CD14-positive monocyte (primary cell): ENCODE results near the gene TSPEAR. TPM values are rescaled to one million over a fixed set of nuclear protein-coding genes. Genes with fewer than 3 reads are reported as not detected.

ENCODE experiments used
- DNase-seq, 3 donors: peaks; one replicate each; pipeline ENCODE4 v3.0.0-alpha.2; 2011 to 2022
- H2AFZ ChIP-seq: 2 replicates; pipeline ENCODE4 v1.6.0; 2012; ENCODE audit warnings: mild to moderate bottlenecking, low read depth, low read length, inconsistent platforms; ENCODE audit not compliant: insufficient read depth, poor library complexity, severe bottlenecking
- H3K27ac ChIP-seq, 2 donors: 1 replicate in 1 of 2; 2 replicates in 1 of 2; pipeline ENCODE4 v1.5.1; 2012 to 2013; ENCODE audit warnings: low read length in 2 of 2, control low read depth in 1 of 2, inconsistent platforms in 1 of 2, low read depth in 1 of 2, mild to moderate bottlenecking in 1 of 2
- H3K27me3 ChIP-seq, 2 donors: one replicate each; pipeline versions ENCODE4 v1.6.0 to v1.6.1; 2011 to 2013; ENCODE audit warnings: low read length in 2 of 2; ENCODE audit not compliant: control insufficient read depth in 2 of 2, insufficient read depth in 2 of 2
- H3K36me3 ChIP-seq, 2 donors: replicated peaks in 1 of 2; 1 replicate in 1 of 2; 2 replicates in 1 of 2; pipeline versions ENCODE4 v1.5.1 to v1.6.1; 2012 to 2013; ENCODE audit warnings: low read length in 2 of 2, control low read depth in 1 of 2, inconsistent platforms in 1 of 2, mild to moderate bottlenecking in 1 of 2; ENCODE audit not compliant: insufficient read depth in 2 of 2, control insufficient read depth in 1 of 2
- H3K4me1 ChIP-seq, 2 donors: 1 replicate in 1 of 2; 2 replicates in 1 of 2; pipeline versions ENCODE4 v1.5.1 to v1.6.1; 2012 to 2013; ENCODE audit warnings: low read length in 2 of 2, control low read depth in 1 of 2, inconsistent platforms in 1 of 2, mild to moderate bottlenecking in 1 of 2, moderate library complexity in 1 of 2; ENCODE audit not compliant: insufficient read depth in 2 of 2, control insufficient read depth in 1 of 2
- H3K4me2 ChIP-seq: replicated peaks from 2 replicates; pipeline ENCODE3; 2012; ENCODE audit warnings: low read length, moderate library complexity, mild to moderate bottlenecking; ENCODE audit not compliant: poor library complexity, severe bottlenecking; ENCODE audit errors: extremely low read depth
- H3K4me3 ChIP-seq, 3 experiments: fragments of 200-600 bp in 1 of 3; sonication (generic) in 1 of 3; replicated peaks in 1 of 3; 1 replicate in 2 of 3; 2 replicates in 1 of 3; pipeline ENCODE4 v1.5.1; 2011 to 2013; ENCODE audit warnings: low read length in 3 of 3, mild to moderate bottlenecking in 3 of 3, control low read depth in 2 of 3, low read depth in 2 of 3, inconsistent platforms in 1 of 3, moderate library complexity in 1 of 3
- H3K79me2 ChIP-seq: 2 replicates; pipeline ENCODE4 v1.6.0; 2012; ENCODE audit warnings: mild to moderate bottlenecking, control low read depth, inconsistent platforms, low read length, moderate library complexity; ENCODE audit not compliant: insufficient read depth
- H3K9ac ChIP-seq: 2 replicates; pipeline ENCODE4 v1.6.0; 2017; ENCODE audit warnings: low read length, mild to moderate bottlenecking; ENCODE audit not compliant: insufficient read depth, poor library complexity, severe bottlenecking
- H3K9me3 ChIP-seq, 2 donors: replicated peaks in 1 of 2; 1 replicate in 1 of 2; 2 replicates in 1 of 2; pipeline versions ENCODE4 v1.5.1 to v1.6.1; 2012 to 2013; ENCODE audit warnings: low read length in 2 of 2, control low read depth in 1 of 2; ENCODE audit not compliant: control insufficient read depth in 1 of 2, insufficient read depth in 1 of 2
- H4K20me1 ChIP-seq: 2 replicates; pipeline ENCODE4 v1.6.0; 2012; ENCODE audit warnings: mild to moderate bottlenecking, low read length, control low read depth, moderate library complexity; ENCODE audit not compliant: insufficient read depth
- H3K27ac Mint-ChIP-seq, 7 donors: one replicate each; pipeline ENCODE4 v1.8.0; 2020; ENCODE audit warnings: mild to moderate bottlenecking in 7 of 7, mixed read lengths in 7 of 7, moderate library complexity in 6 of 7, inconsistent platforms in 2 of 7
- H3K27me3 Mint-ChIP-seq, 3 donors: one replicate each; pipeline ENCODE4 v1.8.0; 2021 to 2022; ENCODE audit warnings: low read depth in 3 of 3, mild to moderate bottlenecking in 3 of 3, mixed read lengths in 3 of 3, moderate library complexity in 3 of 3, inconsistent platforms in 1 of 3
- H3K36me3 Mint-ChIP-seq, 2 donors: one replicate each; pipeline ENCODE4 v1.8.0; 2020; ENCODE audit warnings: mixed read lengths in 2 of 2, inconsistent platforms in 1 of 2, mild to moderate bottlenecking in 1 of 2
- H3K4me1 Mint-ChIP-seq: one replicate; pipeline ENCODE4 v1.8.0; 2020; ENCODE audit warnings: mild to moderate bottlenecking, mixed read lengths
- H3K4me3 Mint-ChIP-seq, 2 donors: one replicate each; pipeline ENCODE4 v1.8.0; 2020; ENCODE audit warnings: mild to moderate bottlenecking in 2 of 2, mixed read lengths in 2 of 2, moderate library complexity in 1 of 2
- H3K9me3 Mint-ChIP-seq, 7 donors: one replicate each; pipeline ENCODE4 v1.8.0; 2020 to 2022; ENCODE audit warnings: mixed read lengths in 7 of 7, mild to moderate bottlenecking in 6 of 7, moderate library complexity in 6 of 7, inconsistent platforms in 2 of 7
- CTCF ChIP-seq: fragments of 200-600 bp; IDR thresholded peaks from one replicate; pipeline ENCODE4 v1.8.0; 2022; ENCODE audit warnings: antibody characterized with exemption, mild to moderate bottlenecking
- WGBS: methylation state at CpG from one replicate; pipeline ENCODE4 v1.1.5; 2013; ENCODE audit warnings: missing lambda C conversion rate; ENCODE audit not compliant: insufficient coverage; 5-methylcytosine and 5-hydroxymethylcytosine counted together
- intact Hi-C, 2 donors: fragments of 100-400 bp; cut with micrococcal nuclease; formaldehyde crosslinking; loops; one replicate each; pipeline versions ENCODE4 v1.15.0 to v1.15.1; 2023
- polyA plus RNA-seq, 3 donors: library from polyadenylated mRNA; depleted of rRNA in 1 of 3; unstranded in 2 of 3; stranded (reverse) in 1 of 3; fragments of 300-500 nt in 2 of 3; fragments of >200 nt in 1 of 3; fragmentation: Illumina TruSeq in 2 of 3; gene quantifications; 1 replicate in 2 of 3; 2 replicates in 1 of 3; pipeline ENCODE4 v1.2.3, GENCODE V29; 2012 to 2021

Gene TSPEAR
- polyA plus RNA-seq, 3 donors, result not detected

- H3K4me1 Mint-ChIP-seq, result peaks cover 2% of the 10 kb centered on the region
- WGBS, result 100% methylated on average over 1 of the region's 3 CpGs
- peaks cover 18 to 34% (median 27%) of the 10 kb centered on the region in 3 donors for H3K27me3 Mint-ChIP-seq
- TF ChIP-seq CTCF, result no peak
- H3K27ac Mint-ChIP-seq, result no peak overlapping the region
- H3K36me3 Mint-ChIP-seq, result no peaks in the 10 kb centered on the region
- peaks cover 15 to 30% of the 10 kb centered on the region in 2 donors for H3K9me3 ChIP-seq
- H3K9ac ChIP-seq, result no peak overlapping the region
- no peak overlapping the region for H3K27ac ChIP-seq
- no peak overlapping the region for H2AFZ ChIP-seq
- DNase-seq, result no peak
- no peak overlapping the region for H3K4me3 Mint-ChIP-seq
- intact Hi-C loops, result no loop called here
- no peaks in the 10 kb centered on the region for H3K36me3 ChIP-seq
- H3K79me2 ChIP-seq, result no peaks in the 10 kb centered on the region
- H3K9me3 Mint-ChIP-seq, result peaks cover 16 to 25% (median 21%) of the 10 kb centered on the region in 7 donors
- no peaks in the 10 kb centered on the region for H4K20me1 ChIP-seq
- H3K4me3 ChIP-seq, result no peak overlapping the region
- H3K4me1 ChIP-seq, result no peaks in the 10 kb centered on the region
- peaks cover 2 to 18% of the 10 kb centered on the region in 2 donors for H3K27me3 ChIP-seq
- H3K4me2 ChIP-seq, result no peak overlapping the region
Observed at GRCh38 chr21:44544566-44544965, 166.8 kb downstream of the TSPEAR start.

- DNase-seq, result no peak
- Mint-ChIP-seq H3K27ac (no peak overlapping the region), H3K4me1 (peaks cover 2% of the 10 kb centered on the region), H3K36me3 (no peaks in the 10 kb centered on the region), H3K27me3 (peaks cover 12 to 18% (median 12%) of the 10 kb centered on the region in 3 donors), H3K4me3 (no peak overlapping the region), H3K9me3 (peaks cover 14 to 22% (median 19%) of the 10 kb centered on the region in 7 donors)
- H3K4me2 ChIP-seq, result no peak overlapping the region
- no peak for TF ChIP-seq CTCF
- no peak overlapping the region for H3K4me3 ChIP-seq
- H3K36me3 ChIP-seq, result no peaks in the 10 kb centered on the region
- intact Hi-C loops, result no loop called here
- H3K9ac ChIP-seq, result no peak overlapping the region
- H3K79me2 ChIP-seq, result no peaks in the 10 kb centered on the region
- peaks cover 0 to 16% of the 10 kb centered on the region in 2 donors for H3K27me3 ChIP-seq
- no peak overlapping the region for H2AFZ ChIP-seq
- H3K4me1 ChIP-seq, result no peaks in the 10 kb centered on the region
- WGBS, result no CpG with 5 or more reads among the region's 1 CpG
- H3K9me3 ChIP-seq, result peaks cover 13 to 29% of the 10 kb centered on the region in 2 donors
- no peak overlapping the region for H3K27ac ChIP-seq
- no peaks in the 10 kb centered on the region for H4K20me1 ChIP-seq
Observed at GRCh38 chr21:44542716-44543115, 168.7 kb downstream of the TSPEAR start.
